Ecto neural progenitor cell (in vitro differentiated cells): Measurements from ENCODE around the gene MED14.

ENCODE experiments used
- DNase-seq: peaks from one replicate; pipeline ENCODE4 v3.0.0-alpha.2; 2018; ENCODE audit warnings: low spot score

The MED14 gene

DNA sequence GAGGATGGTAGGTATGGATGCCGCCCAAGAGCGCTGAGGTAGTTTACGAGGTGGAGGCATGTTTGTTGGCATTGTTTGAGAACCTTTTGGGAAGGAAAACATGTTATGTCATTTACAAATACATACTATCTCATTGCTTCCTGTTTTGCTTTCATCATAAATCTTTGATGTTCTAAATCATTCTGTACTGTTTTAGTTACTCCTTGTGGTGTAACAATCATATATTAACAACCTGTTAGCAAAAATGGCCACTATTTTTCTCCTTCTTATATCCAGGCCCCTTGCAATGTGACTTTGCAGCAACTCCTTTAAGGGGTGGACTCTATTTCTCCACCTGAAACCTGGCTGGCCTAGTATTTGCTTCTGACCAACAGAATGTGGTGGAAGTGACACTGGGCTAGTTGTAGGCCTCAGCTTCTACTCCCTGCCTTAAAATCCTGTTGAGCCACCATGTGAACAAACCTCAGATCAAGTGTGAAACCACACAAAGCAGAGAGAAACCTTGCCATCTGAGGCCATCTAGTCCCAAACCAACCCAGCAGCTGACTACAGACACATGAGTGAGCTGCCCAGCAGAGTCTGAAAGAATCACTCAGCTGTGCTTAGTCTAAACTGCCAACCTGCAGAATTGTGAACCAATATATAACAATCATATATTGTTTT lies 72.1 kb downstream of the MED14 start:
- DNase-seq = no peak

DNA sequence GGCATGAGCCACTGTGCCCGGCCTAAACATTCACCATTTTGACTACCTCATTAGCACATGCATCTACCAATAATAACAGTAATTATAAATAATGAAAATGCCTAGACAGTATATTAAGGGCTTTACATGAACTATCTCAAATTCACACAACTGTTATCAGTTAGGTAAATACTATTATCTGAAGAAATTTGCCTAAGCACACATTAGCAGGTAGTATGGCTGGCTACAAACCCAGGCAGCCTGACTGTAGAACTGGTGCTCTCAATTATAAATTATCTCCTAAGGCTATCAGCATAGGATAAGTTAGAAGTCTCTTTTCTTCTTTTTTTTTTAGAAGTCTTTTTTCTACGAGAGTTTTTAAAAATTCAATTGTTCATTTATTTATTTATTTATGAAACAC lies 73.9 kb downstream of the MED14 start:
- no peak for DNase-seq

DNA sequence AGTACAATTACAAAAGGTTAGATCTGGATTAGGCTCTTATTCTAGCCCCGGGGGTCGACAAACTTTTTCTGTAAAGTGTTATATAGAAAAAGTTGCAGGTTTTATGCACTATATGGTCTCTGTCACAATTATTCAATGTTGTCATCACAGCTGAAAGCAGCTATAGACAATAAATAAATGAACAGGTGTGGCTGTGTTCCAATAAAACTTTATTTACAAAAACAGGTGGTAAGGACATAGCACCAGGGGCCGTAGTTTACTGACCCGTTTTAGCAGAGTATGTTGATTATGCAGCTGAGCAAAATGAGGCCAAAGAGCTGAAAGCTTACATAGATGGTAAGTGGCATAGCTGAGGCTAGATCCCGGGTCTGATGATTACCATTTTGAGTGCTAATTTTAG lies 75.0 kb downstream of the MED14 start:
- DNase-seq = no peak

DNA sequence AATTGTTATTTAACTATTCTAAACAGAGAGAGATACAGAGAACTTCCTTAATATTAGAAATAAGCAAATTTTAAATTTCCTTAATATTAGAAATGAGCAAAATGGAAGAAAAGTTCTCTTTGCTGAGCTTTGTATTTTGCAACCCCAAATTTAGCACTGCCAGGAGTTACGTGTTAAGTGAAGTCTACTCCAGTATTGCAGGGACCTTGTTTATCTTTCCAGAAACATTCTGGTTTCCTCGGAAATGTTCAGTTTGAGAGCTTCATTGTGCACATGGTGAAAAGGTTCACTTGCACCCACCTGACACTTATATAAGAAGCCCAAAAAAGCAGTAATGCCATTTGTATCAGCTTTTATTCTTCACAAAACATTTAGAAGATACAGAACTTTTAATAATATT lies 81.8 kb downstream of the MED14 start:
- DNase-seq = no peak

DNA sequence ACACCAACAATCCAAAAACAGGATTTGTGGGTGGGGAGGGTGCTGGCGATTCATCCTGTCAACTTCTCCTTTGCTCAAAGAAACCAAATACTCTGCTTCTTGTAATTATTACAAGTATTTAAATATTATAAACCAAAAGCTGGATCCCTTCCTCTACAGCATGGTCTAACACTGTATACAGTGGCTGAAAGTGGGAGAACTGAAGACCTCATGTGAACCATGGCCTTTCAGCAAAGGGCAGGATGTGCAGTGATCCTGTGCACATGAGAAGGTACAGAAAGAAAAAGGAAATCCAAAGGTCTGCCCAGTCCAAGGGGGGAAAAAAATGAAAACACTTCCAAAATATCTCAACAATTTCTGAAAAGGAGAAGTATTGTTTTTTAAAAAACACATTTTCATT lies 82.7 kb downstream of the MED14 start:
- DNase-seq = no peak

DNA sequence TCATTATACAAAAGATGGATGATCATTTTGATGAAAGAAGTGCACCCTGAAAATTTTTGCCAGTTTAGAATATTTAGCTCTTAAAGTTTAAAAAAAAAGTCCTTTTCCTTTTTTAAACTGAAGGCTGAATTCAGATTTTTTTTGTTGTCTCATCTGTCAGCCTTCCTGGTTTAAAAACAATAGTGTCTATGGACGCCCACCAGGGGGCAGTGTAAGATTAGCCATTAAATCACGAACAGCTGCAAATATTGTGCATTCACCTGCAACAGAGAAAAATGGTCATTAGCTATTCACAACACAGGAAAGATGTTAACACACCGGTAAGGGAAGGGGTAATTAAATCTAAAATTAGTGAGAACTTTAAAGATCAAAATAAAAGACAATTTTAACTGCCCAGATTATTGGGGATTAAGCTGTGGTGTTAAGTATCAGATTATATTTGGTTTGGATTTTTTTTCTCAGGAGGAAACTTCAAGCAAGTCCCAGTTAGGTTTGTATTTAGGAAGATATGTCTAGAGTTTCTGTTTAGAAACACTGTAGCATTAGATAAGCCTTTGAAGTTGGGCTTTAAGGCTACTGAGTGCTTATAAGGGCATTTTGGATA lies 83.6 kb downstream of the MED14 start:
- DNase-seq = peak; percentile 73

DNA sequence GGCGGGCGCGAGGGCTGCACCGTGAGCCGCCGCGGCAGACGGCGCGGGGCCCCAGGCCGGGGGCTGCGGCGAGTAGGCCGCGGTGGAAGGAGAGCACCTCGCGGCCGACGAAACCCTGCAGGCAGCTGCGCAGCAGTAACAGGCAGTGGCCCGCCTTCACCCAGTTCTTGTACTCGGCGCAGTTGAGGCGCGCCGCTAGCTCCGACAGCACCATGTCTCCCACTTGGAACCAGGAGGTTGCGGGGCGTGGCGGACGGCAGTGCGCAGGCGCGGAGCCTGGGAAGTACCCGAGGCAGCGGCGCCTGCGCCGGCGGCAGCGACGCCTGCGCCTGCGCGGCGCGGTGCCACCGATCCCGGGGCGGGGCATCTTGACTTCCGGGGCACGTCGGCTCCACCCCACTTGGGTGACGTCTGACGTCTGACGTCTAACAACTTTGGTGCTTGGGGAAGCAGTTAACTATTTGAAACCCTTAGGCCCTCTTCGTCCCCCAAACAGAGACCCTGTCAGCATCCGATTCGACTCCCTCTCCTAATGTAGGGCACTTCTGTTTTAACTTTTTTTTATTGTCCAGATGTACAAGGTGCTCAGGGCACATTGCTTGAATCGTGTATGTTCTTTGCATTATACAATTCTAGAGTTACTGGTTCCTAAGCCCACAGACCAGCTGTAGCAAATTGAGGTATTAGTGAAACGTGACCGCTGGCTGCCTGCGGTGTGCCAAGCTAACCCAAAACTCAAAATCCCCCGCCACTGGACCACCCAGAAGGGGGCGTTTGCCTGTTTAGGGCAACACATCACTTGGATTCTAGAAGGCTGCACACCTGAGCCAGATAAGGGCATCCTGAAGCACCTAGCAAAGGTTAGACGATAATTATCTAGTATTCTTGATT lies 87.8 kb downstream of the MED14 start, which contains the start of gene CXorf38:
Gene CXorf38 (minus strand): TSS at position 255 of the 891 bp plus-strand sequence. CDS start 41 bp downstream, at position 214.
- peak; percentile 97 for DNase-seq

DNA sequence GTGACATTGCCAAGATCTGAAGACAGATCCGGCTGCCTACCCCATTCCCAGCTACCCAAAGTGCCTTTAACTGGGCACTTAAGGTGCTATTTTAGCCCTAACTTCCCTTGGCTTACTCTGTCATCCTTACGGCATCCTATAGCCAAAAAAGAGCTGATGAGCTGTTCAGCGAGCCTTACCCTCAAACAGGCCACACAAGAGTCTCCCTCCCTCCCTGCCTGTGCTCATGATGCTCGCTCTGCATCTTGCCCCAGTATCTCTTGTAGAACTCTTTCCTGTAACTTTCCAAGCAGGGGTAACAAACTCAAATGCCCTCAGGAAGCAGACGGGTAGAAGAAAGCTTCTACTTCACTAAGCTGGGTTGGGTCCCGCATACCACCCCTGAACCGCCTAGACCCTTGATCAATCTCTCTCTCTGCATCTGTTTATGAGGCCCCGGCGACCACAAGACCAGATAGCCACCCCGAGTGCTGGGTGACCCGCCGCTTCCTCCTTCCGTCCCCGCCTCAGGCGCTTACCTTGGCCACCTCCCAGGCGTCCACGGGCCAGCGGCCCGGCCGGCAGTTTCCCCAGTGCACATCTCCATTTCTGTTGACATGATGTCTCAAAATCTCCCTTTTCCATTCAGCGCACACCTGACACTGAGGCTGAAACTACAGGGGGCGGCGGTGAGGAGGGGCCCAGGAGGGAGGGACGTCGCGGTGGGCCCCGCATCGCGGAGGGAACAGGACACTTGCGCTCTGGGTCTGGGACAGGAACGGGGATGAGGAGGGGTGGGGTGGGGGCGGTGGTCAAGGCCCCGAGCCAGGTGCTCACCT lies 88.6 kb downstream of the MED14 start:
- peak; percentile 58 for DNase-seq

DNA sequence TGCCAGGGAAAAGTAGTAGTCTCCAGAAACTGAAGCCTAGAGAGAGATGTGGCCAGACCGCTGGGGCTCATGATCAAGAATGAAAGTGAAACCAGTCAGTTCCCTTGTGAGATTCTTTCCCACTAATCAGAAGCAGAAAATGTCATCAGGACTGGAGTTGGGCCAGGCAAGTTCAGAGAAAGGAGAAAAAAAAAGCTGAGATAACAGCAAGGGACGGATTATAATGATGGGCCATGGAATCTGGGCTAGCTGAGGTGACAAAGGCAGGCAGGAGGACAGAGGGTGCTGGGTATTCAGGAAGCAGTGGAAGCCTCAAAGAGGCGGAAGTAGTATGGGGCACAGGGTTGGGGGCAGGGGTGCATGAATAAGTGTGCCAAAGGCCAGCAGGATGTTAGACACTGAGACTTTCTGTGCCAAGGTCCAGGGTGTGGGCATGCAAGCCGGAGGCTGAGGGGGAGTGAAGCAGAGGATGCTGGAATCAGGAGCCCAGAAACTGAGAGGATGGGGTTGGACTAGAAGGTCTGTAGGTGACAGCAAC lies 90.5 kb downstream of the MED14 start:
- DNase-seq = no peak

DNA sequence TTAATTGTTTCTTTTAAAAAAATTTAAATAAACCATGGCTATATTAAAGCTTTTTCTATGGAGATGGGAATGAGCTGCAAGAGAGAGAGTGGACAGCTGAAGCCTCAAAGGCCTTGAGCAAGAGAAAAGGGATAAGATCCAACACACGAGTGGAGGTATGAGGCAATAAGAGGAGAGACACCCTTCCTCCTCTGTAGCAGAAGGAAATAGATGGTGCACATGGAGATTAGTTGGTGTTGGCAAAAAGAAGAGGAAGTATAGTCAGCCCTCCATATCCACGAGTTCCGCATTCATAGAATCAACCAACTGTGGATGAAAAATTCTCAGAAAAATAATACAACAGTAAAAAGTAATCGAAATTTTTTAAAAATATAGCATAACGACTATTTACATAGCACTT lies 91.2 kb downstream of the MED14 start:
- DNase-seq = no peak

DNA sequence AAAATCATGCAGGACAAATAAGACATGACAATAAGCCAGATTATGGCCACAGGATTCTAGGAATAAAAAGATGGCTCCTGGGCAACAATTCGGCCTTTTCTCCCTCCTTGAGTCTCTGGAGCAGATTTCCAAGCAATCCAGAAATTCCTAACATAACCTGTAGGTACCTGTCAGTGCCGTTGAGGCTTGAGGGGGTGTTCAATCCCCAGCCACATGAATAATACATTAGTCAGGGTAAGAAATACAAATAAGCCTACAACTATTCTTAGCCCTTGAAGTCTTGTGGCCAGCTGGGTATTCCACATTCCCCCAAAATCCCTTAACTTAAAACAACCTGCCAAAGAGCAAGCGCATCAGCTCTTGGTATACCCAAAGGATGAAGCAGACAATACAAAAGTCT lies 97.7 kb downstream of the MED14 start:
- no peak for DNase-seq

DNA sequence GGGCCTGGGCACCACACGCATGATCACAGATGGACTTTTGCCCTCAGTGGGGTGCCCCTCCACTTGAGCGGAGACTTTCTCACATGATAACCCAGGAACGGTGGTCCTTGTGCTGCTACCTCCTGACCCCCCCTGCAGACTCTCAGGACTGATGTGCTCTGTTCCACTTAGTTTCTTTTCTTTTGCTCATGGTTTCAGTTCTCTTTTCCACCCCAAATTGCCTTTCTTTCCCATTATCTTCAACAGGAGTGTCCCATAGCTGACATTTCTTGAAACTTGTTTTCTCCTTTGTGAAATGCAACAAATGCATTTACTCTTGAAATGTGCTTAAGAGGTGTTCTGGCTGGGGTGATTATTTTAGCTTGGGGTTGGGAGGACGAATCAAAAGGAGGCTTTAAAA lies 103.1 kb downstream of the MED14 start:
- DNase-seq = no peak

DNA sequence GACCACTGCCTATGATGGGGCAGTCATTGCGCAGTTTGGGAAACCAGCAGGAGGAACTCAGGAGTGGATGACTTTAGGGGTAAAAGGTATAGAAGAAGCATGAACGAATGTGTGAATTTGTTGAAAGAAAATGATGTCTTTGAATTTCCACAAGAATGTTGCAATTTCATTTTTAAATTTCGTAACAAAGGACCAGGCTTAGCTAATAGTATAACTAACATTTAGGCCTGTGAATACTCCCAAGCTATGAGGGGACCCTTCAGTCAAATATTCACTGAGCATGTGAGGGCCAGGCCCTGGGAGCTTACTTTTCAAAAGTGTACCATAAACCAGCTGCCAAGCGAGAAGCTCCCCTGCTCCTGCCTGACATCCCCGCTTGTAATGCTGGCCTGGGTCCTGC lies 106.8 kb downstream of the MED14 start:
- no peak for DNase-seq

DNA sequence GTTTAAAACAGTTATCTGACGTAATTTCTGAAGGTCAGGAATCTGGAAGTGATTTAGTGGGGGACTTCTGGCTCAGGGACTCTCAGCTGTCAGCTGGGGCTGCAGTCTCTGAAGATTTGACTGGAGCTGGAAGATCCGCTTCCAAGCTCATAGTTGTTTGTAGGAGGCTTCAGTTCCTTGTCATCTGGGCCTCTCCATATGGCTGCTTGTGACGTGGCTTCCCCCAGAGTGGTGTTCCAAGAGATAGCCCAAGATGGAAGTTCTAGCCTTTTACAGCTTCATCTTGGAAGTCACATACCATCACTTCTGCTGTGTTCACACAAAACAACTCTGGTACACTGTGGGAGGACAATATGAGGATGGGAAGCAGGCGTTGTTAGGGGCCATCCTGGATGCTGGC lies 110.0 kb downstream of the MED14 start:
- no peak for DNase-seq

DNA sequence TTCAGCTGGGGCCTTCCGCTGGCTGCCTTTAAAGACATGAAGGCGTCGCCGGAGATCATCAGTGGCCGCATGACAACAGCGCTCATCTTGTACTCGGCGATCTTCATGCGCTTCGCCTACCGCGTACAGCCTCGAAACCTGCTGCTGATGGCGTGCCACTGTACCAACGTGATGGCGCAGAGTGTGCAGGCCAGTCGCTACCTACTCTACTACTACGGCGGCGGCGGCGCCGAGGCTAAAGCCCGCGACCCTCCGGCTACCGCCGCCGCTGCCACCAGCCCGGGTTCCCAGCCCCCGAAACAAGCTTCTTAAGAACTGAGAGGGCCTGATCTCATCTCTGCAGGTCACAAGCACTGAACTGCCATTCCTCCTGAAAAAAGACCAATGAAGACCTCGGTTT lies 111.7 kb downstream of the MED14 start:
- DNase-seq = no peak

DNA sequence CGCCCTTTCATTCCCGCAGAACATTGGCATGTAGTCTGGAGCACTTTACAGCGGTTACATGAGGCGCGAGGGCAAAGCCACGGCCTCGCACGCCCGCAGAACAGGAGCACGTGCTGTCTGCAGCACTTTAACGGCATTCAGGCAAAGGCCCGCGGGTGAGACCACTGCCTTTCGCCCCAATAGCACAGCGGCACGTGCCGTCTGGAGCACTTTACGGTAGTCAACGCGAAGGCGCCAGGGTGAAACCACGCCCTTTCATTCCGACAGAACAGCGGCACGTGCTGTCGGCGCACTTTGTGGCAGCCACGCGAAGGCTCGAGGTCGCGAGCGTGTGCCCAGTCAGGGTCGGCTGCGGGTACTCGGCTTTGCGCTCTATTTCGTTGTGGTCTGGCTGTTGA lies 112.2 kb downstream of the MED14 start, which contains the start of gene MPC1L:
Gene MPC1L (plus strand): TSS at position 290 of the 398 bp plus-strand sequence. CDS start 138 bp downstream, outside the sequence.
- no peak for DNase-seq

DNA sequence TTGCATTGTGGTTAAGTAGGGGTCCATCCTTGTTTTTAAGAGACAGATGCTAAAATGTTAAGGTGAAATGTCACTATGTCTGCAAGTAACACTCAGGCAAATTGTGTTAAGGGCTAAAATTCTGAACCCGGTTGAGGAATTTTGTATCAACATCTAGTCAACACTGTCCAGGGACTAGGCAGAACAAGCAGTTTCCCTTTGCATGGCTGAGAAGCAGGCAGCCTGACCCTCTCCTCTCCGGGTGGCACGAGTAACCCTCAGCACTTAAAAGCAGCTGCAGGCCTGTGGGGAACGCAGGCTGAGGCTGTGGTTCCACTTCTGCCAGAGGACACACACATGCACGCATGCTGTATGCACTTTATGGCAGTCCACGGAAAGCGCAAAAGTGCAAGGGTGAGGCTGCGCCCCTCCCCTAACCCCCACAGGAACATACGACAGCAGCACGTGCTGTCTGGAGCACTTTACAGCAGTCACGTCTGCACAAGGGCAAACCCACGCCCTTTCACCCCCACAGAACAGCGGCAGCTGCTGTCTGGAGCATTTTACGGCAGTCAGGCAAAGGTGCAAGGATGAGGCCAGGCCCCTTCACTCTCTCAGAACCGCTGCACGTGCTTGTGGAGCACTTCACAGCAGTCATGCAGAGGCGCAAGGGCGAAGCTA lies 112.7 kb downstream of the MED14 start:
- DNase-seq = no peak

DNA sequence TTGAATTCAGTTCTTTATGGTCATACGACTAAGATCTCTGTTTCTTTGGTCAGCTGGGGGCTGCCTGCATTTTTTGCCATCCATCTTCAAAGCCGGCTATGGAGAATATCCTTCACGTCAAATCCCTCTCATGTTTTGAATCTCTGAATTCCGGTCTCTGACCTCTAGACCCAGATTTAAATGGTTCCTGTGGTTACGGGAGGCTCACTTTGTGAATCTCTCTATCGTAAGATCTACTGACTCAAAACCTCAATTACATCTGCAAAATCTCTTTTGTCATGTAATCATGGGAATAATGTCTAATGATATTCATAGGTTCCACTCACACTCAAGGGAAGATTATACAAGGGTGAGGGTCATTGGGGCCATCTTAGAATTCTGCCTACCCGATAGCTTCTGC lies 117.8 kb downstream of the MED14 start:
- DNase-seq = no peak

DNA sequence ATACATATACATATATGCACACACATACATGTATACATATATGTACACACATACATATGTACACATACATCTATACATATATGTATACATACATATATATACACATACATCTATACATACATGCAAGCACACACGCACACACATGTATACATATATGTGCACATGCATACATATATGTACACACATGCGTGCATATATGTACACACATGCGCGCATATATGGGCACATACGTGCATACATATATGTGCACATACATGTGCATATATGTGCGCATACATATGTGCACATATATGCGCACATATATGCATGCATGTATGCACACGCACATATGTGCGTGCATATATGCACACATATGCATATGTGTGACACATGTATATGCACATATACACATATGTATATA lies 119.4 kb downstream of the MED14 start:
- no peak for DNase-seq

DNA sequence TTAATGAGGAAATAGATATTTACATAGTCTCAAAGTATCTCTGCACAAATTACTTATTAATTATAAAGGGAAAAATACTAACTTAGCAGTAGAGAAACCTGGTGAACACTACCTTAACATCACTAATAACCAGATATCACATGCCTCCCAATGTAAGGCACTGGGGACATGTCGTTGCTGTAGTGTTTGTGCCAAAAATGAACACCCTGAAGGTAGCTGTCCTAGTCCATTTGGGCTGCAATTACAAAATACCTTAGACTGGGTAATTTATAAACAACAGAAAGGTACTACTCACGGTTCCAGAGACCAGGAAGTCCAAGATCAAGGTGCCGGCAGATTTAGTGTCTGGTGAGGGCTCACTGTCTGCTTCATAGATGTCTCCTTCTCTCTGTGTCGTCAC lies 122.8 kb downstream of the MED14 start:
- DNase-seq = no peak

DNA sequence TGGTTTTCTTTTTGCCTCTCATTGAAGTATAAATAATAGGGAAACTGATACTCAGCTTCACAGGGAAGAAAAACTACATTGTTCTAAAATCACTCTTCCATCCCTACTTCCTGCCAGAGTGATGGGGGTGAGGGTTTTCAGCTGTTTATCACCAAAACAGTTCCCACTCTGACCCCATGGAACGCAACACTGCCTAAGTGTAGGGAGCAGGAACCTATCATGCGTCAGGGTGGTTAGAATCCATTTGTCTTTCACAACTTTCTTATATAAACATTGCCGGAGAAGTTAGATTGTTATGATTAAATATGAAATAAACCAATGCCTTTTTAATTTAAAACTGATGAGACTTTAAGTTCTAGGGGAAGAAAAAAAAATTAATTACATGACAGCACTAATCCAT lies 128.0 kb downstream of the MED14 start:
- no peak for DNase-seq
